RWPE2 (cell line): Measurements from ENCODE around the gene RGL1.

Source experiments
- ATAC-seq: fragments of 200-7000 bp; cut with Tn5 transposase; 3 replicates; pipeline ENCODE4 v1.9.1; 2021; ENCODE audit warnings: low read depth
- DNase-seq: peaks from one replicate; pipeline ENCODE4 v3.0.0-alpha.2; 2020; ENCODE audit warnings: low spot score
- H3K27ac ChIP-seq: fragments of 450-650 bp; 2 replicates; pipeline ENCODE4 v1.5.1; 2017; ENCODE audit warnings: mild to moderate bottlenecking; ENCODE audit not compliant: poor library complexity, severe bottlenecking
- H3K27me3 ChIP-seq: fragments of 250-450 bp; sonication (Bioruptor Pico); 2 replicates; pipeline ENCODE4 v1.5.1; 2021; ENCODE audit warnings: mild to moderate bottlenecking, moderate library complexity; ENCODE audit not compliant: insufficient read depth, poor library complexity, severe bottlenecking
- H3K36me3 ChIP-seq: fragments of 250-450 bp; sonication (Bioruptor Pico); 2 replicates; pipeline ENCODE4 v1.5.1; 2020; ENCODE audit warnings: low read depth, mild to moderate bottlenecking, moderate library complexity
- H3K4me1 ChIP-seq: fragments of 250-450 bp; sonication (Bioruptor Pico); 2 replicates; pipeline ENCODE4 v1.5.1; 2021; ENCODE audit warnings: mild to moderate bottlenecking, moderate library complexity; ENCODE audit not compliant: insufficient read depth, poor library complexity, severe bottlenecking
- H3K4me3 ChIP-seq: fragments of 250-450 bp; sonication (Bioruptor Pico); 2 replicates; pipeline ENCODE4 v1.5.1; 2021; ENCODE audit warnings: mild to moderate bottlenecking, moderate library complexity; ENCODE audit not compliant: severe bottlenecking
- H3K9me3 ChIP-seq: fragments of 250-450 bp; sonication (Bioruptor Pico); 2 replicates; pipeline ENCODE4 v1.5.1; 2021; ENCODE audit warnings: mild to moderate bottlenecking, moderate library complexity; ENCODE audit not compliant: severe bottlenecking
- TF ChIP-seq, protein P1 (sequence below): fragments of 450-650 bp; IDR thresholded peaks from one replicate; pipeline ENCODE4 v1.5.1; 2017; ENCODE audit warnings: mild to moderate bottlenecking, moderate library complexity; ENCODE audit not compliant: poor library complexity, severe bottlenecking

Gene RGL1

GRCh38 chr1:183925947-183926346, 121.0 kb downstream of the RGL1 start:
- TF ChIP-seq, protein P1, sequence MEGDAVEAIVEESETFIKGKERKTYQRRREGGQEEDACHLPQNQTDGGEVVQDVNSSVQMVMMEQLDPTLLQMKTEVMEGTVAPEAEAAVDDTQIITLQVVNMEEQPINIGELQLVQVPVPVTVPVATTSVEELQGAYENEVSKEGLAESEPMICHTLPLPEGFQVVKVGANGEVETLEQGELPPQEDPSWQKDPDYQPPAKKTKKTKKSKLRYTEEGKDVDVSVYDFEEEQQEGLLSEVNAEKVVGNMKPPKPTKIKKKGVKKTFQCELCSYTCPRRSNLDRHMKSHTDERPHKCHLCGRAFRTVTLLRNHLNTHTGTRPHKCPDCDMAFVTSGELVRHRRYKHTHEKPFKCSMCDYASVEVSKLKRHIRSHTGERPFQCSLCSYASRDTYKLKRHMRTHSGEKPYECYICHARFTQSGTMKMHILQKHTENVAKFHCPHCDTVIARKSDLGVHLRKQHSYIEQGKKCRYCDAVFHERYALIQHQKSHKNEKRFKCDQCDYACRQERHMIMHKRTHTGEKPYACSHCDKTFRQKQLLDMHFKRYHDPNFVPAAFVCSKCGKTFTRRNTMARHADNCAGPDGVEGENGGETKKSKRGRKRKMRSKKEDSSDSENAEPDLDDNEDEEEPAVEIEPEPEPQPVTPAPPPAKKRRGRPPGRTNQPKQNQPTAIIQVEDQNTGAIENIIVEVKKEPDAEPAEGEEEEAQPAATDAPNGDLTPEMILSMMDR: no peak
- Histone ChIP-seq H3K27ac (no peak overlapping the region), H3K36me3 (no peaks in the 10 kb centered on the region), H3K27me3 (no peaks in the 10 kb centered on the region), H3K4me3 (no peak overlapping the region), H3K9me3 (no peaks in the 10 kb centered on the region), H3K4me1 (no peaks in the 10 kb centered on the region)
- no peak for ATAC-seq
- DNase-seq: no peak

DNA sequence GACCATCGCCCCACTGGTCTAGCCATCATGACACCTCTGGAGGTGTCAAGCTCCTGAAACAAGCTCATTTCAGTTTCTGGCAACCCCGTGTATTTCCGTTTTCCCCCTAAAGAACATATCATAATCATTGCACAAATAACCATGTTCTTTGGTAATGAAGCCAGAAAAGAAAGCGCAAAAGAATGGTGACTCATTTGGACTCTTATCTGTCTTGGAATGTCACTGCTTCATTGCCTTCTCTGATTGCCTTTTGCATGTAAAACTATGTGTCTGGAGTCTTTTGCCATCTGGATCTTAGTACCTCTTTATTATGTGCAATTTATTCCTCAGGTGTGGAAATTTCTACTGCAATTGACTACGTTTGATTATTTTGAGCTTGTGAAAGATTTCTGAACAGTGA, 122.1 kb downstream of the RGL1 start:
- Histone ChIP-seq H3K9me3 (no peaks in the 10 kb centered on the region), H3K36me3 (no peaks in the 10 kb centered on the region), H3K27me3 (no peaks in the 10 kb centered on the region), H3K27ac (no peak overlapping the region), H3K4me1 (no peaks in the 10 kb centered on the region), H3K4me3 (no peak overlapping the region)
- no peak for DNase-seq
- TF ChIP-seq, protein P1: no peak
- no peak for ATAC-seq

DNA sequence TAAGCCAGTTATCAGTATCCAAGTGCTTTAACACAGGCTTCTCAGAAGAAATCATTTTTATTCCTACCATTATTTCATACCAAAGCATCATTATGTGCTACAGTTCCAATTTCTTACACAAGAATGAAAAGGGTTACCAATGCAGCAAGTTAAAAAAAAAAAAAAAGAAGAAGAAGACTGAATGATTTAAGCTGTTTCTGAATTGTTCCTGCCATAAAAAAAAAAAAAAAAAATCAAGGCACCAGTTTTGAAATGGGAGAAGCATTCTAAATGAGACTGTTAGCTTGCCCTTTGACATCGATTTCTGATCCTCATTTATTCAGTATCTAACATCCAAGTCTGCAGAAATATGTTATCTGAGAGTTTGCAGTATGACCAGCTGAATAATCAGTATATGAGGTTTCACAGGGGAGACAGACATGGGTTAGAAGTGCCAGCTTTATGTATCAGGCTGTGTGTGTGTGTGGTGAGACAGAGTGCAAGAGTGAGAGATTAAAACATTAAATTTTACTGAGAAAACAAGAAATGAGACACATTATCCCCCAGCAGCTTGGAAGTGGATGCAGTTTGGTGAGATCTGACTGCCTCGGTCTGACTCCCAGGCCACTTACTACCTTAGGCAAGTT, 126.8 kb downstream of the RGL1 start:
- Histone ChIP-seq H3K27ac (no peak overlapping the region), H3K4me1 (no peaks in the 10 kb centered on the region), H3K36me3 (no peaks in the 10 kb centered on the region), H3K9me3 (no peaks in the 10 kb centered on the region), H3K4me3 (no peak overlapping the region), H3K27me3 (no peaks in the 10 kb centered on the region)
- ATAC-seq (no peak), DNase-seq (no peak)
- TF ChIP-seq, protein P1: no peak

DNA sequence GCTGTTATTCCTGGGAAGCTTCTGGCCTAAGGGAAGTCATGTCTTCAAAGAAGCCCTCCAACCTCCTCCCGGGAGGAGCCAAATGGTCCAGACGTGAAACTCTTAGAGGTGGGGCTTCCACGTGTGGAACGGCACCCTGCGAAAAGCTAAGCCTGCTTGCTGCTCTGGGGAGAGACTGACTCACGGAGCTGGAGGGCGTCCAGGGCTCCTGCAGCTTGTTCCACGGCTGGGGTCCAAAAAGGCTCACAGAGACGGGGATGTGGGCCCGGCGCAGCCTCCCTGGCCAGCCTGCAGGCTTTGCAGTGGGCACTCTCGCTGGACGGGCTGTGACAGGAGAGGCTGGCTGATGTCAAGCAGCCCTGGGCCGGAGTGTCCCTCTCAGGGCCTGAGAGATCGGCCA, 127.5 kb downstream of the RGL1 start:
- no peaks in the 10 kb centered on the region for H3K9me3 ChIP-seq
- H3K4me1 ChIP-seq: no peaks in the 10 kb centered on the region
- no peak overlapping the region for H3K4me3 ChIP-seq
- no peak overlapping the region for H3K27ac ChIP-seq
- no peak for DNase-seq
- H3K27me3 ChIP-seq: no peaks in the 10 kb centered on the region
- no peaks in the 10 kb centered on the region for H3K36me3 ChIP-seq
- ATAC-seq: 0 out of 3 replicates have a peak, but pooled peaks have one; percentile 10
- TF ChIP-seq, protein P1: no peak

GRCh38 chr1:183933528-183934179, 128.7 kb downstream of the RGL1 start:
- no peaks in the 10 kb centered on the region for H3K36me3 ChIP-seq
- no peaks in the 10 kb centered on the region for H3K9me3 ChIP-seq
- H3K27me3 ChIP-seq: no peaks in the 10 kb centered on the region
- ATAC-seq (no peak), DNase-seq (no peak)
- H3K27ac ChIP-seq: no peak overlapping the region
- no peak overlapping the region for H3K4me3 ChIP-seq
- no peaks in the 10 kb centered on the region for H3K4me1 ChIP-seq
- TF ChIP-seq, protein P1: no peak
